ENCODE results near the gene RASGEF1B.

Gene RASGEF1B

DNA sequence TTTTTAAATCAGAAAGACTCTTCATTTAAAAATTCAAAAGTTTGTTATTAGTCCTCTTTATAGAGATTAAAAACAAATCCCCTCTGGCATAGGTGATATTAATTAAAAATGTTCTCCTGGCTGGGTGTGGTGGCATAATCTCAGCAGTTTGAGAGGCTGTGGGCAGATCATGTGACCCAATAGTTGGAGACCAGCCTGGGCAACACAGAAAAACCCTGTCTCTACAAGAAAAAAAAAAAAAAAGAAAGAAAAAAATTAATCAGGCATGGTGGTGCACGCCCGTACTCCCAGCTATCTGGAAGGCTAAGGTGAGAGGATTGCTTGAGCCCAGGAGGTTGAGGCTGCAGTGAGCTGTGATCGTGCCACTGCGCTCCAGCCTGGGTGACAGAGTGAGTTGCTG, 38.9 kb downstream of the RASGEF1B start:
- Histone ChIP-seq H3K27me3 (ENCODE audit: control insufficient read depth, insufficient read depth, low read length) (no peaks in the 10 kb centered on the region), H3K9me3 (ENCODE audit: control insufficient read depth, insufficient read depth, low read length) (no peaks in the 10 kb centered on the region), H3K27ac (ENCODE audit: low read length) (no peak overlapping the region), H3K4me3 (ENCODE audit: low read length) (no peak overlapping the region), H3K4me1 (ENCODE audit: control insufficient read depth, insufficient read depth, low read length) (no peaks in the 10 kb centered on the region), H3K36me3 (ENCODE audit: control insufficient read depth, insufficient read depth, low read length) (no peaks in the 10 kb centered on the region)
- no CpG with 5 or more reads among the region's 4 CpGs for WGBS (ENCODE audit: insufficient coverage, insufficient read length)
- DNase-seq (ENCODE audit: low read depth, low spot score): no peak

DNA sequence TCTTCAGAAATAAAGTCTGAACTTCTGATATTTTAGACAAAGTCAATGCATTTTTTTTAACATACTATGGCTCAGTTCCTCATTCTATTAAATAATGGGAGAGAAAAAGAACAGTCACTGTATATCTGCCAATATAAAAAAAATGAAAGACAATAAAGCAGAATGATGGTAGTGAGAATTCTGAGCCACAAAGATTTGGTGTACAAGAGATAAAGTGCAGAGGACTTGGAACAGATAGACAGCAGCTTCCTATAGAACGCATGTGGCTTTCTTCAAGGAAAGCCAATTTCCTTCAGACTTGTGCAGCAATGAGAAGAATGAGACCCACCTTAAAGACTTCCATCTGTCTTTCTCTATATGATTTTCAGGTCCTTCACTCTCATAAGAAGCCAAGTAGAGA, 39.7 kb downstream of the RASGEF1B start:
- Histone ChIP-seq H3K36me3 (ENCODE audit: control insufficient read depth, insufficient read depth, low read length) (no peaks in the 10 kb centered on the region), H3K27me3 (ENCODE audit: control insufficient read depth, insufficient read depth, low read length) (no peaks in the 10 kb centered on the region), H3K27ac (ENCODE audit: low read length) (no peak overlapping the region), H3K4me1 (ENCODE audit: control insufficient read depth, insufficient read depth, low read length) (no peaks in the 10 kb centered on the region), H3K4me3 (ENCODE audit: low read length) (no peak overlapping the region), H3K9me3 (ENCODE audit: control insufficient read depth, insufficient read depth, low read length) (no peaks in the 10 kb centered on the region)
- WGBS (ENCODE audit: insufficient coverage, insufficient read length): no CpG with 5 or more reads among the region's 1 CpG
- DNase-seq (ENCODE audit: low read depth, low spot score): no peak

- Histone ChIP-seq H3K36me3 (ENCODE audit: control insufficient read depth, insufficient read depth, low read length) (no peaks in the 10 kb centered on the region), H3K9me3 (ENCODE audit: control insufficient read depth, insufficient read depth, low read length) (no peaks in the 10 kb centered on the region), H3K4me1 (ENCODE audit: control insufficient read depth, insufficient read depth, low read length) (no peaks in the 10 kb centered on the region), H3K4me3 (ENCODE audit: low read length) (no peak overlapping the region; the same call in 1 of the 2 replicates), H3K27me3 (ENCODE audit: control insufficient read depth, insufficient read depth, low read length) (no peaks in the 10 kb centered on the region), H3K27ac (ENCODE audit: low read length) (no peak overlapping the region)
- DNase-seq (ENCODE audit: low read depth, low spot score): no peak
- WGBS (ENCODE audit: insufficient coverage, insufficient read length): no CpG with 5 or more reads among the region's 25 CpGs
Measured at GRCh38 chr4:81429607-81430006, 42.1 kb downstream of the RASGEF1B start.

GRCh38 chr4:81429031-81429430, 42.7 kb downstream of the RASGEF1B start:
- H3K36me3 ChIP-seq (ENCODE audit: control insufficient read depth, insufficient read depth, low read length): no peaks in the 10 kb centered on the region
- no CpG with 5 or more reads among the region's 6 CpGs for WGBS (ENCODE audit: insufficient coverage, insufficient read length)

GRCh38 chr4:81428002-81428401, 43.7 kb downstream of the RASGEF1B start:
- no peak overlapping the region for H3K27ac ChIP-seq (ENCODE audit: low read length)
- peaks cover 2% of the 10 kb centered on the region; the same call in 1 of the 2 replicates for H3K4me1 ChIP-seq (ENCODE audit: control insufficient read depth, insufficient read depth, low read length)
- WGBS (ENCODE audit: insufficient coverage, insufficient read length): no CpG with 5 or more reads among the region's 3 CpGs
- no peaks in the 10 kb centered on the region for H3K36me3 ChIP-seq (ENCODE audit: control insufficient read depth, insufficient read depth, low read length)
- no peak for DNase-seq (ENCODE audit: low read depth, low spot score)
- H3K27me3 ChIP-seq (ENCODE audit: control insufficient read depth, insufficient read depth, low read length): no peaks in the 10 kb centered on the region
- H3K9me3 ChIP-seq (ENCODE audit: control insufficient read depth, insufficient read depth, low read length): no peaks in the 10 kb centered on the region
- no peak overlapping the region for H3K4me3 ChIP-seq (ENCODE audit: low read length)

More at GRCh38 chr4:81429031-81429430, 42.7 kb downstream of the RASGEF1B start:
- Histone ChIP-seq H3K4me1 (ENCODE audit: control insufficient read depth, insufficient read depth, low read length) (peaks cover 2% of the 10 kb centered on the region; the same call in 1 of the 2 replicates), H3K27me3 (ENCODE audit: control insufficient read depth, insufficient read depth, low read length) (no peaks in the 10 kb centered on the region), H3K27ac (ENCODE audit: low read length) (no peak overlapping the region), H3K4me3 (ENCODE audit: low read length) (no peak overlapping the region), H3K9me3 (ENCODE audit: control insufficient read depth, insufficient read depth, low read length) (no peaks in the 10 kb centered on the region)
- DNase-seq (ENCODE audit: low read depth, low spot score): no peak

GRCh38 chr4:81427344-81427821, 44.3 kb downstream of the RASGEF1B start:
- Histone ChIP-seq H3K36me3 (ENCODE audit: control insufficient read depth, insufficient read depth, low read length) (no peaks in the 10 kb centered on the region), H3K27me3 (ENCODE audit: control insufficient read depth, insufficient read depth, low read length) (no peaks in the 10 kb centered on the region), H3K9me3 (ENCODE audit: control insufficient read depth, insufficient read depth, low read length) (no peaks in the 10 kb centered on the region), H3K4me1 (ENCODE audit: control insufficient read depth, insufficient read depth, low read length) (peaks cover 2% of the 10 kb centered on the region; the same call in 1 of the 2 replicates), H3K4me3 (ENCODE audit: low read length) (no peak overlapping the region), H3K27ac (ENCODE audit: low read length) (no peak overlapping the region)
- no peak for DNase-seq (ENCODE audit: low read depth, low spot score)
- WGBS (ENCODE audit: insufficient coverage, insufficient read length): no CpG with 5 or more reads among the region's 6 CpGs

DNA sequence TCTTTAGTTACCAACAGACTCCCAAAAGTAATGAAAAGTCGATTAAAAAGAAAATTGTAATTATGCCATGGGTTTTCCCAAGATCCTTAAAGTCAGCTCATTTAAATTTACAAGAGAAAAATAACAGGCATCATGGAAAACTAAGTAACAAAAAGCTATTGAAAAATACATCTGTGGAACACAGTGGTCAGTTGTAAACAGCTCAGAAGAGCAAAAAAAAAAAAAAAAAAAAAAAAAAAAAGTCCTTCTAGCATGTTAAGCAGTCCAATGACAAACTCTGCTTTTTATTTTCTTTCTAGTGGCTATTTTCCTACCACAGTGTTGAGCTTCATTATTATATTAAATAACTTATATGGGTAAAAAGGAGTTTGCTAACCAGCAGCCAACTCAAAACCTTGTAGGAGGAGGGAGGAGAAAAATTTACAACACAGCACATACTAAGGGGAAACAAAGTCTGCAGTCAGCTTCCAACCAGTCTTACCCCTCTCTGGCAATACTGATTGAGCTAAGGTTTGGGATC, 44.9 kb downstream of the RASGEF1B start:
- H3K9me3 ChIP-seq (ENCODE audit: control insufficient read depth, insufficient read depth, low read length): no peaks in the 10 kb centered on the region
- H3K36me3 ChIP-seq (ENCODE audit: control insufficient read depth, insufficient read depth, low read length): no peaks in the 10 kb centered on the region
- no peak overlapping the region for H3K4me3 ChIP-seq (ENCODE audit: low read length)
- no CpG with 5 or more reads among the region's 1 CpG for WGBS (ENCODE audit: insufficient coverage, insufficient read length)
- peaks cover 2% of the 10 kb centered on the region; the same call in 1 of the 2 replicates for H3K4me1 ChIP-seq (ENCODE audit: control insufficient read depth, insufficient read depth, low read length)
- H3K27me3 ChIP-seq (ENCODE audit: control insufficient read depth, insufficient read depth, low read length): no peaks in the 10 kb centered on the region
- no peak for DNase-seq (ENCODE audit: low read depth, low spot score)
- no peak overlapping the region for H3K27ac ChIP-seq (ENCODE audit: low read length)

DNA sequence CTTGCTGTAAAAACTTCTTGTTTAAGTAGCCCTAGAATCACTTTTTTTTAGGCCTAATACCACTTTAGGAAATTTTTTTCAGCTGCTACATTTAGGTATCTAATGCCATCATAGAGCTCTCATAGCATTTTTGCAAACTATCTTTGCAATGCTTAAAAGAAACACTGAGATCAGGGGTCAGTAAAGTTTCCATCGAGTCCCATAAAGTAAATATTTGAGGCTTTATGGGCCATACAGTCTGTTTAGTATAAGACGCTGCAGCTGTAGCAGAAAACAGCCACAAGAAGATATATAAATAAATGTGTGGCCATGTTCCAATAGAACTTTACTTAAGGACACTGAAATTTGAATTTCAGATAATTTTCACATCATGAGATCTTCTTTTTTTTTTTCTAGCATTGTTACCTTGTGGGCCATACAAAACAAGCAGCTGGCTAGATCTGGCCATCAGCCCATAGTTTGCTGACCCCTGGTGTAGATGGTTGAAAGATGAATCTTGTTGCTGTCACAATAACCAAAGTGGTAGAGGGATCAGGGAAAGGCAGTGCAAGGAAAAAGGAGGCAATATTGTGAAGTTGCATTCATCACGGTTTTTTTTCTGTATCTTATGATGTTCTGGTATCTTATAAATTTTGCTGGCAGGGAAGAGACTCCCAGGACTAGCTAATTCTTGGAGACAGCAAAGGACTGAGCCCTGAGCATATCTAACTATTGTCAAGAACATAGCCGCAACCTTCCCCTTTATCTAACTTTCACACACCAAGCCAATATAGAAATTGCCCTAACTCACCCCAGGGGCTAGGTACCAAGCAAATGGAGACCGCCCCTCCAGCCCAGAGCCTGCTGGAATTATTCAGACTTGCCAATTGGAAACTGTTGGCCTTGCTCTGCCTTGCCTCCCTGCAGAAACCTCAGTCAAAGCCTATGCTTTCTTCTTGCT, 46.6 kb downstream of the RASGEF1B start:
- Histone ChIP-seq H3K4me3 (ENCODE audit: low read length) (no peak overlapping the region), H3K27me3 (ENCODE audit: control insufficient read depth, insufficient read depth, low read length) (no peaks in the 10 kb centered on the region), H3K27ac (ENCODE audit: low read length) (no peak overlapping the region), H3K4me1 (ENCODE audit: control insufficient read depth, insufficient read depth, low read length) (peaks cover 4% of the 10 kb centered on the region), H3K9me3 (ENCODE audit: control insufficient read depth, insufficient read depth, low read length) (no peaks in the 10 kb centered on the region), H3K36me3 (ENCODE audit: control insufficient read depth, insufficient read depth, low read length) (no peaks in the 10 kb centered on the region)
- WGBS (ENCODE audit: insufficient coverage, insufficient read length): no CpG with 5 or more reads among the region's 5 CpGs
- no peak for DNase-seq (ENCODE audit: low read depth, low spot score)

- Histone ChIP-seq H3K36me3 (ENCODE audit: control insufficient read depth, insufficient read depth, low read length) (no peaks in the 10 kb centered on the region), H3K4me3 (ENCODE audit: low read length) (no peak overlapping the region), H3K27ac (ENCODE audit: low read length) (no peak overlapping the region), H3K9me3 (ENCODE audit: control insufficient read depth, insufficient read depth, low read length) (no peaks in the 10 kb centered on the region), H3K4me1 (ENCODE audit: control insufficient read depth, insufficient read depth, low read length) (peaks cover 4% of the 10 kb centered on the region), H3K27me3 (ENCODE audit: control insufficient read depth, insufficient read depth, low read length) (no peaks in the 10 kb centered on the region)
- WGBS (ENCODE audit: insufficient coverage, insufficient read length): no CpG with 5 or more reads among the region's 6 CpGs
- no peak for DNase-seq (ENCODE audit: low read depth, low spot score)
Measured at GRCh38 chr4:81424336-81424735, 47.4 kb downstream of the RASGEF1B start.

DNA sequence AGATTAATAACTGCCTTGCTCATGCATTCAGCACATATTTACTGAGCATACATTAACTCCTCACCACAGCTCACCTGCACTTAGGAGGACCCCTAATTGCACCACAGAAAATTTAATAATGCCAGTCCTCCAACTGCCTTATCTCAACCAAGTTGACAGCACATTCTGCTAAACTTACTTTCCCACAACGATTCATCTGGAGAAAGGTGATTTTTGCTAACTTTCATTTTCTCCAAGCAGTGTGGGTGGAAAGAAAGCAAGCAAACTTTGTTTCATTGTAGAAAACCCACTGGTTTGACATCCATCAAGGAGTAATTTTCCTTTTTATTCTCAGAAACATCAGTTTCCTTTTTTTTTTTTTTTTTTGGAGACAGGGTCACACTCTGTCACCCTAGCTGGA, 49.1 kb downstream of the RASGEF1B start:
- WGBS (ENCODE audit: insufficient coverage, insufficient read length): no CpG with 5 or more reads among the region's 1 CpG
- no peak overlapping the region for H3K27ac ChIP-seq (ENCODE audit: low read length)
- no peaks in the 10 kb centered on the region for H3K27me3 ChIP-seq (ENCODE audit: control insufficient read depth, insufficient read depth, low read length)
- H3K4me1 ChIP-seq (ENCODE audit: control insufficient read depth, insufficient read depth, low read length): peaks cover 4% of the 10 kb centered on the region
- no peaks in the 10 kb centered on the region for H3K9me3 ChIP-seq (ENCODE audit: control insufficient read depth, insufficient read depth, low read length)
- DNase-seq (ENCODE audit: low read depth, low spot score): no peak
- H3K36me3 ChIP-seq (ENCODE audit: control insufficient read depth, insufficient read depth, low read length): no peaks in the 10 kb centered on the region
- H3K4me3 ChIP-seq (ENCODE audit: low read length): no peak overlapping the region

All from iPS DF 6.9 (cell line).